KMS-11 (cell line): ENCODE data around the gene C2CD4C.

Source experiments
- H2AFZ ChIP-seq: fragments of 200-600 bp; sonication (generic); 2 replicates; pipeline ENCODE4 v1.6.1; 2016; ENCODE audit warnings: antibody characterized with exemption, mixed run types, low read depth
- H3K27ac ChIP-seq: fragments of 200-600 bp; sonication (generic); 2 replicates; pipeline ENCODE4 v1.6.1; 2016; ENCODE audit warnings: mild to moderate bottlenecking, mixed run types
- H3K27me3 ChIP-seq: fragments of 200-600 bp; sonication (generic); 2 replicates; pipeline ENCODE4 v1.6.1; 2017; ENCODE audit warnings: mild to moderate bottlenecking, low read depth, mixed run types, moderate library complexity; ENCODE audit not compliant: insufficient read depth
- H3K36me3 ChIP-seq: fragments of 200-600 bp; sonication (generic); 2 replicates; pipeline ENCODE4 v1.6.1; 2017; ENCODE audit warnings: mild to moderate bottlenecking, mixed run types; ENCODE audit not compliant: insufficient read depth
- H3K4me1 ChIP-seq: fragments of 200-600 bp; sonication (generic); 2 replicates; pipeline ENCODE4 v1.6.1; 2016; ENCODE audit warnings: mild to moderate bottlenecking, low read depth, mixed run types; ENCODE audit not compliant: poor library complexity, severe bottlenecking
- H3K4me2 ChIP-seq: fragments of 200-600 bp; sonication (generic); 2 replicates; pipeline ENCODE4 v1.7.0; 2016; ENCODE audit warnings: mild to moderate bottlenecking, mixed run types
- H3K4me3 ChIP-seq: fragments of 200-600 bp; sonication (generic); IDR thresholded peaks from 2 replicates; pipeline ENCODE4 v1.6.1; 2017; ENCODE audit warnings: low read depth, low read length, mixed read lengths; ENCODE audit not compliant: insufficient read depth
- H3K79me2 ChIP-seq: fragments of 200-600 bp; sonication (generic); 2 replicates; pipeline ENCODE4 v1.6.1; 2016; ENCODE audit warnings: low read depth, mixed run types; ENCODE audit not compliant: insufficient read depth
- H3K9ac ChIP-seq: fragments of 200-600 bp; sonication (generic); 2 replicates; pipeline ENCODE4 v1.6.1; 2016; ENCODE audit warnings: mild to moderate bottlenecking, mixed run types
- H4K20me1 ChIP-seq: fragments of 200-600 bp; sonication (generic); 2 replicates; pipeline ENCODE4 v1.6.1; 2016; ENCODE audit warnings: mild to moderate bottlenecking, mixed run types; ENCODE audit not compliant: insufficient read depth
- TF ChIP-seq, protein P1 (sequence below): fragments of 200-600 bp; sonication (generic); conservative IDR thresholded peaks from 2 replicates; pipeline ENCODE4 v1.6.1; 2017; ENCODE audit warnings: low read depth, mild to moderate bottlenecking, antibody characterized with exemption, low read length, moderate library complexity, mixed read lengths

The C2CD4C gene, protein sequence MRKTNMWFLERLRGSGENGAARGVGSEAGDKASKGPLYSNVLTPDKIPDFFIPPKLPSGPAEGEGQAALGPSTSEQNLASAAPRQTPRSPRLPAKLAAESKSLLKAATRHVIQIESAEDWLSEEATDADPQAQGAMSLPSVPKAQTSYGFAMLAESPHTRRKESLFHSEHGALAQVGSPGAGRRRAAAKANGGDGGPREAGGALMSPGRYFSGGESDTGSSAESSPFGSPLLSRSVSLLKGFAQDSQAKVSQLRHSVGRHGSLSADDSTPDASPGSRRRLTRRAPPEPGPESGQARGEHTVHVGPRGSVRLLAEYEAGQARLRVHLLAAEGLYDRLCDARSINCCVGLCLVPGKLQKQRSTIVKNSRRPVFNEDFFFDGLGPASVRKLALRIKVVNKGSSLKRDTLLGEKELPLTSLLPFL

DNA sequence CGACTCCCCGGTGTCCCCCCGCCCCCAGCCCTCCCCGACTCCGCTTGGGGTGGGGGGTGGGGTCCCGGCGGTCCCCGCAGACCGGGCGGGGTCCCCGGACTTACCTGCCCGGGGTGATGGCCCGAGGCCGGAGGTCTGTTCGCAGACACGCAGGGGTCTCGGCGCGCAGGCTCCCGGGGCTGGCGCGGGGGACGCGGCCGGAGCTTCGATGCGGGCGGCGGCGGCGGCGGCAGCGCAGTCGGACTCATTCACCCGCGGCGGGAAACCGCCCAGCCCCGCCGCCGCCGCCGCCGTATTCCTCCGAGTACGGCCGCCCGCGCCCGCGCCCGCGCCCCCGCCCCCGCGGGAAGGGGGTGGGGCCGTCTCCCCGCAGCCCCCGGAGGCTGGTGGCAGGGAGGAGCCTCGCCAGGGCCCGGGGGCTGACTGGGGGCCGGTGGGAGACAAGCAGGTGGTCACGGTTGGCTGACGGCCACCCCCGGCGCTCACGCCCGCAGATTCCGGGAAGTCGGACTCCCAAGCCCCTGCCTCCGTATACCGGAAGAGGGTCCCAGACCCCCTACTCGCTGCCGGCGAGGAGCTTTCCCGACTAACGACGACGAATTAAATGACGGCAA, at the start of gene C2CD4C:
C2CD4C (minus strand) TSS at position 246 of the 614 bp plus-strand sequence. CDS start 786 bp downstream, outside the sequence.
- H3K36me3 ChIP-seq = no peaks in the 10 kb centered on the region
- no peak within 1 kb of the TSS for H3K4me3 ChIP-seq
- no peak within 1 kb of the TSS for H3K4me2 ChIP-seq
- H3K27ac ChIP-seq = no peak within 1 kb of the TSS
- H2AFZ ChIP-seq = no peak within 1 kb of the TSS
- no peak within 1 kb of the TSS for H3K9ac ChIP-seq
- TF ChIP-seq, protein P1, sequence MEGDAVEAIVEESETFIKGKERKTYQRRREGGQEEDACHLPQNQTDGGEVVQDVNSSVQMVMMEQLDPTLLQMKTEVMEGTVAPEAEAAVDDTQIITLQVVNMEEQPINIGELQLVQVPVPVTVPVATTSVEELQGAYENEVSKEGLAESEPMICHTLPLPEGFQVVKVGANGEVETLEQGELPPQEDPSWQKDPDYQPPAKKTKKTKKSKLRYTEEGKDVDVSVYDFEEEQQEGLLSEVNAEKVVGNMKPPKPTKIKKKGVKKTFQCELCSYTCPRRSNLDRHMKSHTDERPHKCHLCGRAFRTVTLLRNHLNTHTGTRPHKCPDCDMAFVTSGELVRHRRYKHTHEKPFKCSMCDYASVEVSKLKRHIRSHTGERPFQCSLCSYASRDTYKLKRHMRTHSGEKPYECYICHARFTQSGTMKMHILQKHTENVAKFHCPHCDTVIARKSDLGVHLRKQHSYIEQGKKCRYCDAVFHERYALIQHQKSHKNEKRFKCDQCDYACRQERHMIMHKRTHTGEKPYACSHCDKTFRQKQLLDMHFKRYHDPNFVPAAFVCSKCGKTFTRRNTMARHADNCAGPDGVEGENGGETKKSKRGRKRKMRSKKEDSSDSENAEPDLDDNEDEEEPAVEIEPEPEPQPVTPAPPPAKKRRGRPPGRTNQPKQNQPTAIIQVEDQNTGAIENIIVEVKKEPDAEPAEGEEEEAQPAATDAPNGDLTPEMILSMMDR = no peak
- H3K79me2 ChIP-seq = no peaks in the 10 kb centered on the region
- no peaks in the 10 kb centered on the region for H4K20me1 ChIP-seq
- no peaks in the 10 kb centered on the region for H3K4me1 ChIP-seq
- H3K27me3 ChIP-seq = peaks cover 44% of the 10 kb centered on the region

DNA sequence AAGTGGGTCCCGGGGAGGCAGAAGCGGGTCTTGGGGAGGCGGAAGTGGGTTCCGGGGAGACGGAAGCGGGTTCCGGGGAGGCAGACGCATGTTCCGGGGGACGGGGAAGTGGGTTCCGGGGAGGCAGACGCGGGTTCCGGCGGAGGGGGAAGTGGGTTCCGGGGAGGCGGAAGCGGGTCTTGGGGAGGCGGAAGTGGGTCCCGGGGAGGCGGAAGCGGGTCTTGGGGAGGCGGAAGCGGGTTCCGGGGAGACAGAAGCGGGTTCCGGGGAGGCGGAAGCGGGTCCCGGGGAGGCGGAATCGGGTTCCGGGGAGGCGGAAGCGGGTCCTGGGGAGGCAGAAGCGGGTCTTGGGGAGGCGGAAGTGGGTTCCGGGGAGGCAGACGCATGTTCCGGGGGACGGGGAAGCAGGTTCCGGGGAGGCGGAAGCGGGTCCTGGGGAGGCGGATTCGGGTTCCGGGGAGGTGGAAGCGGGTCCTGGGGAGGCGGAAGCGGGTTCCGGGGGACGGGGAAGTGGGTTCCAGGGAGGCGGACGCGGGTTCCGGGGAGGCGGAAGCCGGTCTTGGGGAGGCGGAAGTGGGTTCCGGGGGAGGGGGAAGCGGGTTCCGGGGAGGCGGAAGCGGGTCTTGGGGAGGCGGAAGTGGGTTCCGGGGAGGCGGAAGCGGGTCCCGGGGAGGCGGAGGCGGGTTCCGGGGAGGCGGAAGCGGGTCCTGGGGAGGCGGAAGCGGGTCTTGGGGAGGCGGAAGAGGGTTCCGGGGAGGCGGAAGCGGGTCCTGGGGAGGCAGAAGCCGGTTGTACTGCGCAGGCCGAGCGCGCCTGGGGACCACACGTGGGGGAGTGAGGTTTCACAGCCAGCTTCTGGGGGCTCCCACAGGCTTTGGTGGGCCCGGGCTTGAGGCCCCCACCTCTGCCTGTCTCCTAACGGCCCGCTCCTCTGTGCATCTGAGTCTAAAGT, 49.4 kb upstream of the C2CD4C start:
- Histone ChIP-seq H3K4me2 (no peak overlapping the region), H3K4me3 (no peak overlapping the region), H3K9ac (no peak overlapping the region), H3K79me2 (no peaks in the 10 kb centered on the region), H3K27me3 (peaks cover 18% of the 10 kb centered on the region), H3K27ac (no peak overlapping the region), H4K20me1 (no peaks in the 10 kb centered on the region), H3K4me1 (no peaks in the 10 kb centered on the region), H3K36me3 (no peaks in the 10 kb centered on the region), H2AFZ (no peak overlapping the region)
- TF ChIP-seq, protein P1 = no peak

DNA sequence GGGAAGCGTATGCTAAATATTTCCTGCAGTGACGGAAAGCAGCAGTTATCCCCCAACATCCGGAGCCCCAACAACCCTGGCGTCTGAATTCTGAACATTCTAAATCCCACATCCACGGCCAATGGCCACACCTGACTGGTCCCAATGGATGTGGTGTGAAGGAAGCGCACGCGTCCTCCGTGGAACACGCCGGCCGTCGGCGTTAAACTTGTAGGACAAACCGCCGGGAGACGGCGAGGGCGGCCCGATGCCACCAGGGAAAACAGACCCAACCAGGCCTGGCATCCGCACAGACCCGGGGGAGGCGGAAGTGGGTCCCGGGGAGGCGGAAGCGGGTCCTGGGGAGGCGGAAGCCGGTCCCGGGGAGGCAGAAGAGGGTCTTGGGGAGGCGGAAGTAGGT, 48.7 kb upstream of the C2CD4C start:
- Histone ChIP-seq H3K27me3 (peaks cover 23% of the 10 kb centered on the region), H3K27ac (no peak overlapping the region), H3K4me1 (no peaks in the 10 kb centered on the region), H4K20me1 (no peaks in the 10 kb centered on the region), H3K9ac (no peak overlapping the region), H3K79me2 (no peaks in the 10 kb centered on the region), H3K4me2 (no peak overlapping the region), H2AFZ (no peak overlapping the region), H3K36me3 (no peaks in the 10 kb centered on the region), H3K4me3 (no peak overlapping the region)
- TF ChIP-seq, protein P1 = no peak

DNA sequence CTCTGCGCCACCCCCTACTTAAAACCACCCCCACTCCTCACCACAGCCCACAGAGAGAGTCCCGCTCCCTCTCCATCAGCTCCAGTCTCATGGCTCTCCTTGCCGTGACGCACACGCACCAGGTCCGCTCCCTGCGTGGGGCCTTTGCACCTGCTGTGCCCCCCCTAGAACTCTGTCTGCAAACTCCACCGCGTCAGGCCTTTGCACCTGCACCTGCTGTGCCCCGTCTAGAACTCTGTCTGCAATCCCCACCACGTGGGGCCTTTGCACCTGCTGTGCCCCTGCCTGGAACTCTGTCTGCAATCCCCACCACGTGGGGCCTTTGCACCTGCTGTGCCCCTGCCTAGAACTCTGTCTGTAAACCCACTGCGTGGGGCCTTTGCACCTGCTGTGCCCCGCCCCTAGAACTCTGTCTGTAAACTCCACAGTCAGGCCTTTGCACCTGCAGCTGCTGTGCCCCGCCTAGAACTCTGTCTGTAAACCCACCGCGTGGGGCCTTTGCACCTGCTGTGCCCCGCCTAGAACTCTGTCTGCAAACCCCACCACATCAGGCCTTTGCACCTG, 47.7 kb upstream of the C2CD4C start:
- no peaks in the 10 kb centered on the region for H3K79me2 ChIP-seq
- no peaks in the 10 kb centered on the region for H4K20me1 ChIP-seq
- H2AFZ ChIP-seq = no peak overlapping the region
- H3K27ac ChIP-seq = no peak overlapping the region
- H3K4me1 ChIP-seq = no peaks in the 10 kb centered on the region
- no peak overlapping the region for H3K9ac ChIP-seq
- peaks cover 24% of the 10 kb centered on the region for H3K27me3 ChIP-seq
- no peak overlapping the region for H3K4me2 ChIP-seq
- no peaks in the 10 kb centered on the region for H3K36me3 ChIP-seq
- TF ChIP-seq, protein P1 = no peak
- no peak overlapping the region for H3K4me3 ChIP-seq
